ENCODE data around the gene FOXR1.

- TF ChIP-seq CTCF (IDR thresholded peaks at IDR 0.05) = no peak
- no peak for TF ChIP-seq STAT6 (CRISPR knock-in tag; conservative IDR thresholded peaks at IDR 0.05; ENCODE audit: low read depth)
- TF ChIP-seq HMGA2 (CRISPR knock-in tag; IDR thresholded peaks at IDR 0.05) = no peak
- TF ChIP-seq IRF1 (CRISPR knock-in tag; IDR thresholded peaks at IDR 0.05) = no peak
- no peak for TF ChIP-seq RELA (CRISPR knock-in tag; IDR thresholded peaks at IDR 0.05; ENCODE audit: borderline replicate concordance)
- no peak for TF ChIP-seq MYBL2 (CRISPR knock-in tag; IDR thresholded peaks at IDR 0.05)
- no peak for TF ChIP-seq TEAD4 (CRISPR knock-in tag; IDR thresholded peaks at IDR 0.05)
- TF ChIP-seq ATF3 (CRISPR knock-in tag; conservative IDR thresholded peaks at IDR 0.05) = no peak
- no peak for TF ChIP-seq ATF2 (CRISPR knock-in tag; IDR thresholded peaks at IDR 0.05; ENCODE audit: borderline replicate concordance, low read depth)
- no peak for TF ChIP-seq ATF1 (CRISPR knock-in tag; IDR thresholded peaks at IDR 0.05)
- TF ChIP-seq NFYB (CRISPR knock-in tag; conservative IDR thresholded peaks at IDR 0.05; ENCODE audit: low read depth) = no peak
- TF ChIP-seq ZNF232 (CRISPR knock-in tag; IDR thresholded peaks at IDR 0.05) = no peak
Observed at GRCh38 chr11:118948000-118948399, 23.6 kb upstream of the FOXR1 start.

Data from WTC11 (cell line).